Erythroblast (primary cell): Measurements from ENCODE around the gene IRAK1BP1.

Source experiments
- GATA1 ChIP-seq: IDR thresholded peaks from 2 replicates; pipeline ENCODE4 v1.6.1; 2011; ENCODE audit warnings: low read depth, mild to moderate bottlenecking, control low read depth, low read length, moderate library complexity
- POLR2A ChIP-seq: IDR thresholded peaks from 2 replicates; pipeline ENCODE4 v1.6.1; 2011; ENCODE audit warnings: mild to moderate bottlenecking, low read length

DNA sequence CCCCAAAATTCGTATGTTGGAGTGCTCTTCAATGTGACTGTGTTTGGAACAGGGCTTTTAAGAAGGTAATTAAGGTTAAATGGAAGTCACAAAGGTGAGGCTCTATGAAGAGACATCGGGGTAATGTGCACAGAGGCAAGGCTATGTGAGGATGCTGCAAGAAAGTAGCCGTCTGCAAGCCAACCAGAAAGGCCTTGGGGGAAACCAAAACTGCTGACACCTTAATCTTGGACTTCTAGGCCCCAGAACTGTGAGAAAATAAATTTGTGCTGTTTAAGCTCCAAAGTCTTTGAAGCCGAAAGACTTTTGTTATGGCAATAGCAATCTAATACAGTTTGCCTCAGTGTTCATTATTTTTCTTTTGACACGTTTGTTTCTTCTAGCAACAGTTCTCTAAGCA lies 2.4 kb upstream of the IRAK1BP1 start:
- TF ChIP-seq POLR2A, result no peak
- no peak for TF ChIP-seq GATA1
